Measurements from ENCODE around the gene SRGAP2B.
"Not testable (repeated sequence)": the region's sequence is repeated elsewhere in the genome, so short reads cannot be mapped to it uniquely, and the experiment has no call there.

Gene SRGAP2B

GRCh38 chr1:144889450-144890115, 205.5 kb downstream of the SRGAP2B start:
- not testable (repeated sequence) for DNase-seq

GRCh38 chr1:144883022-144883421, 212.1 kb downstream of the SRGAP2B start:
- peak; percentile 11 for DNase-seq

- DNase-seq, result not testable (repeated sequence)
These were observed 212.8 kb downstream of the SRGAP2B start for GRCh38 chr1:144882343-144882742.

- DNase-seq, result not testable (repeated sequence)
These were observed 236.5 kb downstream of the SRGAP2B start for GRCh38 chr1:144858607-144859006.
